Upper lobe of left lung (tissue), 4 donors: ENCODE results near the gene SLC25A25.

Experiments
- EP300 ChIP-seq, 4 donors: sonication (generic); formaldehyde crosslinking; IDR thresholded peaks; one replicate each; pipeline ENCODE4 v1.5.1; 2017; ENCODE audit warnings: antibody characterized with exemption in 4 of 4, control low read depth in 2 of 4
- POLR2A ChIP-seq, 4 donors: fragments of 450-650 bp; IDR thresholded peaks; one replicate each; pipeline ENCODE4 v1.5.1; 2016 to 2017; ENCODE audit warnings: antibody characterized with exemption in 4 of 4, mild to moderate bottlenecking in 2 of 4
- TF ChIP-seq, protein P1 (sequence below), 6 experiments: fragments of 450-650 bp in 4 of 6; fragments of 200-600 bp in 2 of 6; sonication (generic) in 2 of 6; IDR thresholded peaks; one replicate each; pipeline ENCODE4 v1.5.1; 2016 to 2019; ENCODE audit warnings: antibody characterized with exemption in 6 of 6

DNA sequence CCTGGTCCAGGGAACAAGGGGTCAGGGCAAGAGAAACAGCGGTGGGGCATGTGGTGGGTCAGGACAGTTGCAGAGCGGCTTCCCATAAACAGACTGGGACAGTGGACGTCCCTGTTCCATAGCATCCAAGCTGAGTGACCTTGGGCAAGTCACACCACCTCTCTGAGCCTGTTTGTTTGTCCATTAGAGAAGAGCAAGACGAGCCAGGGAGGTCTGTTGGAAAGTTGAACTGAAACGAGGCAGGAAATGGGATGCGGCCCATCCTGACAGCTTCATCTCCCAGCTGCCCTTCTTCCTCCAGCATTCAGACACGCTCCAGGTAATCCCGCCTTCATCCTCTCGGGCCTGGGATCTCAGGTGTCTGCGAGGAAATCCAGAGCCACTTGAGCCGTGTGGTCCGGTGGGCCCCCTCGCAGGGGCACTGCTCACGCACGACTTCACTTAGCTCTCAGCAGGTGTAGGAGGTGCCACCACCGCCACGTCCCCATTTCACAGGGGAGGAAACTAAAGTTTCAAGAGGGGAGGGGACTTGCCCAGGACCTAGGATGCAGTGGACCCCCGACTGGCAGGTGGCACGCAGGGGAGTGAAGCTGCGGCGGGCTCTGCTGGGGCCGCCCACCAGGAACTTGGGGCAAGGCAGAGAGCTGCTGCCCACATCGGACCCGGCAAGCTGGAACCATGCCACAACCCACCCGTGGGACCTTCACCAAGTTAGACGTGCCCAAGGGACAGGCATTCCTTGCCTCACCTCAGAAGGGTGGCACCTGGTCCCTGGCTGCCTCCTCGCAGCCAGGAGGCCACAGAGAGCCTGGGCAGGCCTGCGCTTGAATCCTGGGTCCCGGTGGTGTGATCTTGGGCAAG, 46.5 kb downstream of the SLC25A25 start:
- TF ChIP-seq, protein P1, sequence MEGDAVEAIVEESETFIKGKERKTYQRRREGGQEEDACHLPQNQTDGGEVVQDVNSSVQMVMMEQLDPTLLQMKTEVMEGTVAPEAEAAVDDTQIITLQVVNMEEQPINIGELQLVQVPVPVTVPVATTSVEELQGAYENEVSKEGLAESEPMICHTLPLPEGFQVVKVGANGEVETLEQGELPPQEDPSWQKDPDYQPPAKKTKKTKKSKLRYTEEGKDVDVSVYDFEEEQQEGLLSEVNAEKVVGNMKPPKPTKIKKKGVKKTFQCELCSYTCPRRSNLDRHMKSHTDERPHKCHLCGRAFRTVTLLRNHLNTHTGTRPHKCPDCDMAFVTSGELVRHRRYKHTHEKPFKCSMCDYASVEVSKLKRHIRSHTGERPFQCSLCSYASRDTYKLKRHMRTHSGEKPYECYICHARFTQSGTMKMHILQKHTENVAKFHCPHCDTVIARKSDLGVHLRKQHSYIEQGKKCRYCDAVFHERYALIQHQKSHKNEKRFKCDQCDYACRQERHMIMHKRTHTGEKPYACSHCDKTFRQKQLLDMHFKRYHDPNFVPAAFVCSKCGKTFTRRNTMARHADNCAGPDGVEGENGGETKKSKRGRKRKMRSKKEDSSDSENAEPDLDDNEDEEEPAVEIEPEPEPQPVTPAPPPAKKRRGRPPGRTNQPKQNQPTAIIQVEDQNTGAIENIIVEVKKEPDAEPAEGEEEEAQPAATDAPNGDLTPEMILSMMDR (IDR thresholded peaks at IDR 0.05): no peak
- no peak for TF ChIP-seq EP300 (IDR thresholded peaks at IDR 0.05)
- TF ChIP-seq POLR2A (IDR thresholded peaks at IDR 0.05): no peak
